NCI-H2227 treated with DMSO at 0.1 percent for 48 hours (cell line): Measurements from ENCODE around the gene DCP1A.
"Not testable (repeated sequence)": the region's sequence is repeated elsewhere in the genome, so short reads cannot be mapped to it uniquely, and the experiment has no call there.

ENCODE experiments used
- DNase-seq: peaks from one replicate; lab custom pipeline; 2025; lab: John Stamatoyannopoulos, UW

Gene DCP1A

GRCh38 chr3:53264718-53265117 lies 82.6 kb downstream of the DCP1A start:
- DNase-seq = no peak

DNA sequence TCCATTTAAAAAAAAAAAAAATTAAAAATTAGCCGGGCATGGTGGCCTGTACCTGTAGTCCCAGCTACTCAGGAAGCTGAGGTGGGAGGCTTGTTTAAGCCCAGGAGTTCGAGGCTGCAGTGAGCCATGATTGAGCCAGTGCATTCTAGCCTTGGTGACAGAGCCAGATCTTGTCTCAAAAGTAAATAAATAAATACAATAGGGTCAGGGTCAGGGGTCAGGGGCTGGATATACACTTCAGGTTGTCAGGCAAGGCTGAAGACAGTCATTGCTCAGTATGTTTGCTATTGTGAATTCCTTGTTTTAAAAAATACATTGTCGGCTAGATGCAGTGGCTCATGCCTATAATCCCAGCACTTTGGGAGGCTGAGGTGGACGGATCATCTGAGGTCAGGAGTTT lies 83.4 kb downstream of the DCP1A start:
- no peak for DNase-seq

DNA sequence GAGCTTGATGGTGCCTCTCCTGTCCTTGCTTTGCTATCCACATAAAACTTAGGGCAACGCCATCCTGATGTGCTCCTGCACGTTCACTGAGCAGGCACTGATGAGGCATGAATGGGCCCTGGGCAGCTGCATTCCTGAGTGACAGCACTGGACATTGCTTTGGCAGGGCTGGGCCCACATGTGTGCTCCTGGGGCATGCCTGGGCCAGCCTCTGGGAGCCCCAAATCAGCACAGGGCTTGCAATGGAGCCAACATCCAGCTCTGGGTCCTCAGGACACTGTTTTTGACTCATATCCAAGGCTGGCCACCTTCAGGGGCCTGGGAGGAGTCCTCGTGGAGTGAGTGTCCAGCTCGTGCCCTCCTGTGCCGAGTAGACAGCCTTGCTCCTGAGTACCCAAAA lies 85.6 kb downstream of the DCP1A start:
- no peak for DNase-seq

DNA sequence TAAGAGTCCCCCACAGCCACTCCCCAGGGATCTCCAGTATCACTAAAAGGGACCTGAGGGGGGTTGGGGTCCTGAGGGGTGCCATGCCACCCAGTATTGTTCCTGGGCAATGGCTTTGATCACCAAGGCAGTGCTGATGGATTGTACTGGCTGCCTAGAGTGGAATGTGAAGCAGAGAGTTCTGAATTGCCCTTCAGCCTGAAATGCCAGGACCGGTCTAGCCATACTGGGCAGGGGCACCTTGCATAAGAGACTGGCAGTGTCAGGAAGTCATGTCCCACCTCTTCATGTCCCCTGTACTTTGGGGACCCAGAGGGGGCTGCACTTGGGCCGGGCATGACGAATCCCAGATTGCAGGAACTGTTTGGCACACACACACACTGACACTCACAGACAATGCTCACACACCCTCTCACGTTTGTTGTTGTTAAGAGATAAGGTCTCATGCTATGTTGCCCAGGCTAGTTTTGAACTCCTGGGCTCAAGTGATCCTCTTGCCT lies 87.0 kb downstream of the DCP1A start:
- no peak for DNase-seq

- DNase-seq = no peak
Observed at GRCh38 chr3:53259427-53260259, 87.7 kb downstream of the DCP1A start.

DNA sequence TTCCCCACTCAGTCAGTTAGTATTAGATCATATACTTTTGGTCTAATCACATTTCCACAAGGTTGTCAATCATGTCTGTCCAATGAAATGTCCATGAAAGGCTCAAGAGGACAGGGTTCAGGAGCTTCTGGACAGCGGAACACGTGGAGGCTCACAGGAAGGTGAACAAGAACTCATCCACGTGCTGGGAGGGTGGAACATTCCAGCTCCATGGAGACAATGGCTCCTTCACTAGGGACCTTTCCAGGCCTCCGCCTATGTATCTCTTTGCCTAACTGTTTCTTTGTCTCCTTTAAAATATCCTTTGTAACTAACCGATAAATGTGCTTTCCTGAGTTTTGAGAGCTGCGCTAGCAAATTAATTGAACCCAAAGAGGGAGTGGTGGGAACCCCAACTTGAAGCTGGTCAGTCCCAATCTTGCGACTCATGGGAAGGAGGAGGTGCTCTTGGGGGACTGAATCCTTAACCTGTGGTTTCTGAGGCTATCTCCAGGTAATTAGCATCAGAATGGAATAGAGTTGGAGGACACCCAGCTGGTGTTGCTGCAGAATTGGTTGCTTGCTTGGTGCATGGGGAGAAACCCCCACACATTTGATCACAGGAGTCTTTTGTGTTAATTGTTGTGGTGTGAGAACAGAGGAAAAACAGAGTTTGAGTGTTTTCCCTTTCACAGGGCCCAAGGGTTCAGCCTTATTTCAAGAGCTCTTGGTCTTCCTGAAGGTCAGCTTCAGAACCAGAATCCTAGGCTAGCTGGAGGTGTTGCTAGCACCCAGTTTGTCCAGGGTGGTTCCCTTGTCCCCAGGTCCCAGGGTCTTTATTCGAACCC lies 88.5 kb downstream of the DCP1A start:
- DNase-seq = no peak

- no peak for DNase-seq
Observed at GRCh38 chr3:53257465-53257864, 89.9 kb downstream of the DCP1A start.

- DNase-seq = no peak
Observed at GRCh38 chr3:53256704-53257055, 90.7 kb downstream of the DCP1A start.

DNA sequence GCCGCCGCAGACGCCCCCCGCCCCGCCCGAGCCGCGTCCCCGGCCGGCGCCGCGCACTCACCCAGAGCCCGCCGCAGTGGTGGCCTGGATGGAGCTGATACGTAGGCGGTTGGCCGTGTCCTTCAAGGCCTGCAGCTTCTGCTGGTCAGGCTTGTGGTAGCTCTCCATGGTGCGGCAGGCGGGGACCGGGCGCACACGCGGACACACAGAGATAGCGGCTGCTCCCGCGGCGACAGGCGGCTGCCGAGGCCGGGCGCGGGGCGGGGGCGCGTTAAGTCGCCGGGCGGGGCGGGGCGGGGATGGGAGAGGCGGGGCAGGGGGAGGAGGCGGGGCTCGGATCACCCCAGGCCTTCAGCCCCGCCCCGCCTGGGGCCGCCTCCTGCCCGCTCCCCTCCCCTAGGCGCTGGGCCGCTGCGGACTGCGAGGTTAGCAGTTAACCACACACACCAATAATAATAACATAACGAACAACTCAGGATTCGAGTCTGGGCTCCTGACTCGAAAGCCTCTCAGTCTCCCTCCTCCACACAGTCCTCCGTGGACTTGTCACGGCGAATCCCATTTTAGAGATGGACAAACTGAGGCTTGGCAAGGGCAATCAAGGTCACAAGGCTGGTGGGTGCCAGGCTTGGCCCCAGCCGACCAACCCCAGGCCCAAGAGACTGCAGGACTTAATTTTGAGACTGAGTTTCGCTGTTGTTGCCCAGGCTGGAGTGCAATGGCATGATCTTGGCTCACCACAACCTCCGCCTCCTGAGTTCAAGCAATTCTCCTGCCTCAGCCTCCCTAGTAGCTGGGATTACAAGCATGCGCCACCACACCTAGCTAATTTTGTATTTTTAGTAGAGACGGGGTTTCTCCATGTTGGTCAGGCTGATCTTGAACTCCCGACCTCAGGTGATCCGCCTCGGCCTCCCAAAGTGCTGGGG lies 91.3 kb downstream of the DCP1A start, which contains the start of gene TKT:
TKT (minus strand) TSS at position 248 of the 929 bp plus-strand sequence; CDS start at position 168, 80 bp downstream.
- peak; percentile 46 for DNase-seq

DNA sequence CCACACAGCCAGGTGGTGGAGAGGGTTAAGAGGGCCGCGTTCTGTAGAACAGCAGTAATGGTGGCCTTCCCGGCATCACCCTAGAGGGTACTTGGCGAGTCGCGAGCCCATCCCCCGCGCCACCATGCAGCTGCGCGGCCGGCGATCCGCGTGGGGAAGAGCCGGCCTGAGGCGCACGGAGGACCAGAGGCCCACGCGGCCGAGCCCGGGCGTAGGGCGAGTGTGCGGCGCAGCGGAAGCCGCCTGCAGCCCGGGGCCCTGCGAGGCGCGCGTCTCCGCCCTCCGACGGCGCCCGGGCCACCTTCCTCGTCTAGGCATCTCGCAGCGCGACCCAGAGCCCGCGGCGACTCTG lies 91.9 kb downstream of the DCP1A start:
- no peak for DNase-seq

DNA sequence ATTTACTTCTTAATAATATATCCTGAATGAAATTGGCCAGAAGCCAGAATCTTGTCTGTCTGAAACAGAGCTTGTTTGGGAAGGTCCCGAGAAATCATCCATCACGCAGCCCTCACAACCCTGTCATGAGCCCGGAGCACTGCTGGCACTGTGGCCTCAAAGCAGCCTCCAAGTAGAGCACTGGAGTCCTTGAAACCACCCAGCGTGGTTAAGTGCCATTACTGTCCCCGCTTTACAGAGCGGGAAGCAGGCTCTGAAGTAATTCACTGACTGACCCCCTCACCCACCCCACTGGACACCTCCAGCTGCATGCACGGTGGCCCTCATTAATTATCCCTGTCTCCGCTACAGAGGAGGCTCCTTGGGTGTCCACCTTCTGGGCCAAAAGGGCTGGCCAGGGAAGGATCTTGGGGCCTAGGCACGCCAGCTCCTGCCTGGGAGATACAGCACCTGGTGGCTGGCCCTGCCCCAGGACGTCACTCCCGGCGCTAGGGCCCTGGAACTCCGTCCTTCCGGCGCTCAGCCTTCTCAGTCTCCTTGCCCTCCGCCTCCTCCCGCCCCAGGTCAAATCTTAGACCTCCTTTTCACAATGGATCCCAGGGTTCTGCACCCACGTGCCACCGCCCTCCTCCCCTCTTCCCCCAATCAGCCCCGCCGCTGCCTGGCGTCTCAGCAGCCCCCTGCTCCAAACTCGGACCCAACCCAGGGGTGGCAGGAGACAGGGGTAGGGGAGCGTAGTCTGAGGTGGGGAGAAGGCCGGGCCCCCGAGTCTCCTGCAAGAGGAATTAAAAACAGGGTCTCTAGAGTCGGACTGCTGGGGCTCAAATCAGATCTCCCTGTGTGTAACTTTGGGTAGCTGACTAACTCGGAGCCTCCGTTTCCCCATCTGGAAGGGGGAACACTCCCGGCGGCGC lies 92.6 kb downstream of the DCP1A start:
- peak; percentile 41 for DNase-seq

DNA sequence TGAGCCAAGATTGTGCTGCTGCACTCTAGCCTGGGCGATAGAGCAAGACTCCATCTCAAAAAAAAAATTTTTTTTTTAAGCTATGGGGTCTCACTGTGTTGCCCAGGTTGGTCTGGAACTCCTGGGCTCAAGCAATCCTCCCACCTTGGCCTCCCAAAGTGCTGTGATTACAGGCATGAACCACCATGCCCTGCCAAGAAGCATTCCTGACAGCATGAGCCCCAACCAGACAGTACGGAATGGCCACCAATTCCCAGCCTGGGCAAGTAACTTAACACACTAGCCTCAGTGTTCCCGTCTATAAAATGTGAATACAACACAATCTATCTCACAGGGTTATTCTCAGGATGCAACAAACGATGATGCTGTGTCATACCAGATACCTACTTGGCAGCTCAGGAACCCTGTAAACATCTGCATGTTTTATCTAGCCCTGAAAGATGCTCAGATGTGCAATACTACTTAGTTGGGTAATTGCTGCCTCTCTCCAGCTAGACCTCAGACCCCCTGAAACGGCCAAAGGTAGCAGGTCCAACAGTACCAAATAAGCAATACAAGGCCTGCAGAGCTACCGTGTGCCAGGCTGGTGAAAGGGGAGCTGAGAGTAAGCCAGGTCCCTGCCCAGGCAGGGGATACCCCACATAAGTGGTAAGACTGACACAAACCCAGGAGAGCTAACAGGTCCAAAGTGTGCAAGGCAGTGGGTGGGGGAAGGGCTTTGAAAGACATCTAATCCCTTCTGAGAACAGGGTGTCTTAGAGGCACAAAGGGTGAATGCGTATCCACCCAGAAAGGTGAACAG lies 93.4 kb downstream of the DCP1A start:
- no peak for DNase-seq

DNA sequence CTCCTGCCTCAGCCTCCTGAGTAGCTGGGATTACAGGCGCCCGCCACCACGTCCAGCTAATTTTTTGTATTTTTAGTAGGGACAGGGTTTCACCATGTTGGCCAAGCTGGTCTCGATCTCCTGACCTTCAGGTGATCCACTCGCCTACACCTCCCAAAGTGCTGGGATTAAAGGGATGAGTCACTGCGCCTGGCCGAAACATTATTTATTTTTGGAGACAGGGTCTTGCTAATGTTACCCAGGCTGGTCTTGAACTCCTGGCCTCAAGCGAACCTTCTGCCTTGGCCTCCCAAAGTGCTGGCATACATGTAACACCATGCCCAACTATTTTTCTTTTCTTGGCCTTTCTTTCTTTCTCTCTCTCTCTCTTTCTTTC lies 94.4 kb downstream of the DCP1A start:
- DNase-seq = not testable (repeated sequence)

DNA sequence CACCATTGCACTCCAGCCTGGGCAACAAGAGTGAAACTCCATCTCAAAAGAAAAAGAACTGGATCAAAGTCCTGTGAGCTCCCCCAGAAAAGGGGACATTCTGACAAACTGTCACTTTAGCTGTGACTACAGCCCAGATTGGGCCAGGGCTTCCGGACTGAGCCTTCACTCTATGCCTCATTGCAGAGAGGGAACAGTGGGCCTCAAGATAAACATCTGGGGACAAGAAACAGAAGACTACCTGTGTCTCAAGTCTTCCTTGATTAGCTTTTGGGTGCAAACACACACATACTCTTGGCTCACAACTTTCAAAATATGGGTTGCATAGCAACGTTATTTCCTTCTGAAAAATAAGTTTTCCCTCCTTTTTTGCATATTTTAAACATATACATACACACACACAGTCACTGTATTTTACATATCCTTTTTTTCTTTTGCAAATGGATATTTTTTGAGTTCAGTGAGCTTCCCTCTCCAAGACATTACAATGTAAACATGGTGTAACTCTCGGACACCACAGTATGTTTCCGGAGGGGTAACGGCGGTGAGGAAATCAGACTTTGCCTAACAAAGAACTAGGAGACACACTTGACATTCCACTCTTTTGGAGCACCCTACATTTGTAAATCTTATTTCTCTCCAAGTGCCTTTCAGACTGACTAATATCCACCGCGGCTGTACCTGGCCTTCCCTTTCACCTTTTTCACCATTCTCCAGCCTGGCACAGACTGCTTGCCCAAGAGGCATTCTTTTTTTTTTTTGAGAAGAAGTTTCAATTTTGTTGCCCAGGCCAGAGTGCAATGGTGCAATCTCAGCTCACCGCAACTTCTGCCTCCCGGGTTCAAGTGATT lies 95.0 kb downstream of the DCP1A start:
- DNase-seq = no peak

GRCh38 chr3:53250881-53251605 lies 96.3 kb downstream of the DCP1A start:
- DNase-seq = no peak

DNA sequence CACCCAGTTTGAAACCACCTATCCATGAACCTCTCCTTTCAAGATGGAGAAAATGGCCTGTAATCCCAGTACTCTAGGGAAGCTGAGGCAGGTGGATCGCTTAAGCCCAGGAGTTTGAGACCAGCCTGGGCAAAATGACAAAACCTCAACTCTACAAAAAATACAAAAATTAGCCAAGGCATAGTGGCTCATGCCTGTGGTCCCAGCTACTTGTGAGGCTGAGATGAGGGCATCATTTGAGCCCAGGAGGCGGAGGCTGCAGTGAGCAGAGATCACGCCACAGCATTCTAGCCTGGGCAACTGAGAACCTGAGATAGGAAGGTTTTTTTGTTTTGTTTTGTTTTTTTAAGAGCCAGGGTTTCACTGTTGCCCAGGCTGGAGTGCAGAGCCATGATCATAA lies 96.9 kb downstream of the DCP1A start:
- DNase-seq = no peak

GRCh38 chr3:53248161-53248560 lies 99.2 kb downstream of the DCP1A start:
- DNase-seq = no peak

DNA sequence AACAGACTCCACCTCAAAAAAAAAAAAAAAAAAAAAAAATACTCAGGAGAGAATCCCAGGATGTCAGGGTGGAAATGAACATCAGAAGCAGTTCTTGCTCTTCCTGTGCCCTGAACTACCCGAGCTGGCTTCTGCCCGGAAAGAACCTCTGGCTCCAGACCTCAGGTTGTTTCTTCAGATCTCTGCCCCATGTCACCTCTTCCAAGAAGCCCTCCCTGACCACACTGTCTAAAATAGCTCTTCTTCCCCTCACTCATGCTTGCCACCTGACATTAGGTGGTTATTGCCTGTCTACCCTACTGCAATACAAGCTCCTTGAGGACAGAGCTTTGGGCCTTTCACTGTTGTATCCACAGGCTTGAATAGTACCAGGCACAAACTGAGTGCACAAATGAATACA lies 99.7 kb downstream of the DCP1A start:
- no peak for DNase-seq

DNA sequence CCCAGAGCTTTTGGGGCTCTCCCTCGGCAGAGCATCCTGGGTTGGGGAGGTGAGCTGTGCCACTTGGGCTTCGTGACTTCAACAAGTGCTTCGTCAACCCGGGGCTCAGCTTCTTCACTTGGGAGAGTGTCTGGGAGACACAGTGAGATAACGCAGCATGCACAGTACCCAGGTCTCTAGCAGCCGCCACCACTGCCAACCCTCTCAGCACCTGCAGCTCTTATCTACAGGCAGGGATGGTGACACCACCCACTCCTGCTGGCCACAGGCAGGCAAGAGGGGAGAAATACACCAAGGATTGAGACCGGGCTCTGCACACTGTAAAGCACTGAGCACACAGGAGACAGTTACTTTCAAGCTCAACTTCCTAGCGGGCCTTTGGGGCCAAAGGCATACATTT lies 103.1 kb downstream of the DCP1A start:
- no peak for DNase-seq
